H4 (cell line): Measurements from ENCODE around the gene DNMT1. TPM values are rescaled to one million over a fixed set of nuclear protein-coding genes. Genes with fewer than 3 reads are reported as not detected.
"Not testable (repeated sequence)": the region's sequence is repeated elsewhere in the genome, so short reads cannot be mapped to it uniquely, and the experiment has no call there.

Experiments used
- DNase-seq: peaks from one replicate; pipeline ENCODE4 v3.0.0-alpha.2; 2015; ENCODE audit warnings: low spot score
- total RNA-seq: library from RNA; depleted of rRNA; stranded (reverse); fragments of >200 nt; shearing (Covaris generic); gene quantifications from 2 replicates; pipeline ENCODE4 v1.2.3, GENCODE V29; 2014

The DNMT1 gene
- total RNA-seq, 1 experiment from 2014 or later = 102 TPM

- no peak for DNase-seq
Measured at GRCh38 chr19:10222201-10222890, 27.6 kb upstream of the DNMT1 start.

DNA sequence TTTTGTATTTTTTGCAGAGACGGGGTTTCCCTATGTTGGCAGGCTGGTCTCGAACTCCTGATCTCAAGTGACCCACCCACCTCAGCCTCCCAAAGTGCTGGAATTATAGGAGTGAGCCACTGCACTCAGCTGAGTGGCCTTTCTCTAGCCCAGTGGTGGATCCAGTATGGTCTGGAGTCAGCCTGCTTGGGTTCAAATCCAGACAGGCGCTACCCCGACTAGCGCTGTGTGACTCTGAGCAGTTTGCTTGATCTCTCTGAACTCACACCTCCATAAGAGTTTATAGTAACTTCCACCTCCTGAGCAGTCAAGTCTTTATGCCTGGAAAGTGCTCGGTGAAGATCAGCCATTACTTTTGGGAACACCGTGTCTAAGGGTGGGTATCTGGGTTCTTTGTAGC is 25.9 kb upstream of the DNMT1 start:
- DNase-seq = no peak

GRCh38 chr19:10219678-10220077 is 24.9 kb upstream of the DNMT1 start:
- no peak for DNase-seq

- no peak for DNase-seq
Measured at GRCh38 chr19:10217085-10217484, 22.3 kb upstream of the DNMT1 start.

DNA sequence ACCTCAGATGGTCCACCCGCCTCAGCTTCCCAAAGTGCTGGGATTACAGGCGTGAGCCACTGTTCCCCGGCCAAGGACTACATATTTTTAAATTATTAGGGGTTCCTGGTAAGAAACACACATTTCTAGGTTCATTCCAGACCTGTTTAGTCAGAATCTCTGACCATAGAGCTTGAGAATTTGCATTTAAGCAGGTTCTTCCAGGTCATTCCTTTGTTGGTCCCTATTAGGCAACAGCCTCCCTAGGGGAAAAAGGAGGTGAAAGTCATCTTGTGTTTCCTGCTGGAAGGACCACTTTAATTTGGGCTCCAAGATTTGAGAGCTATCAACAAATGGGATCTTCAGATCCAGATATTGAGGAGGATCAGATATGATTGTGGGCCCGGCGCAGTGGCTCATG is 20.0 kb upstream of the DNMT1 start:
- DNase-seq = no peak

DNA sequence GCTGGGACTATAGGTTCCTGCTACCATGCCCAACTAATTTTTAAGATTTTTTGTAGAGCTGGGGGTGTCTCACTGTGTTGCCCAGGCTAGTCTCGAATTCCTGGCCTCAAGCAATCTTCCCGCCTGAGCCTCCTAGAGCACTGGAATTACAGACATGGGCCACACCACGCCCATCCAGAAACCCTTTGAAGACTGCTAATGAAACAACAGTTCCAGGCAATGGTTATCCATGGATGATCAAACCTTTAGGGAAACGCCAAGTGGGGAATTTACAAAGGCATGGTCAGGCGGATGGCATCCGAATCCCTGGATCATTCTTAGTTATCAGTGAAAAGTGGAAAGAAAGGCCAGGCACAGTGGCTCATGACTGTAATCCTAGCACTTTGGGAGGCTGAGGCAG is 16.9 kb upstream of the DNMT1 start:
- no peak for DNase-seq

GRCh38 chr19:10211061-10211460 is 16.3 kb upstream of the DNMT1 start:
- DNase-seq = no peak

- DNase-seq = no peak
Measured at GRCh38 chr19:10209315-10209714, 14.6 kb upstream of the DNMT1 start.

- no peak for DNase-seq
Measured at GRCh38 chr19:10207026-10207425, 12.3 kb upstream of the DNMT1 start.

- no peak for DNase-seq
Measured at GRCh38 chr19:10206226-10206885, 11.6 kb upstream of the DNMT1 start.

DNA sequence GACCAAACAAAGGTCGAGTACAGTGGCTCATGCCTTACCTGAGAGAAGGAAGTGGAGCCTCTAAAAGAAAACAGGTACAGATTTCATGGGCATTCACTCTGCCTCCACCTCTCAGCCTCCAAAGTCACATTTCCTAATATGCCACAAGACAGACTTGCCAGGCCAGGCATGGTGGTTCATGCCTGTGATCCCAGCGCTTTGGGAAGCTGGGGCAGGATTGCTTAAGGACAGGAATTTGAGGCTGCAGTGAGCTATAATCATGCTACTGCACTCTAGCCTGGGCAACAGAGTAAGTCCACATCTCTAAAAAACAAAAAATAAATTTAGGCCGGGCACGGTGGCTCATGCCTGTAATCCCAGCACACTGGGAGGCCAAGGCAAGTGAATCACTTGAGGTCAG is 10.9 kb upstream of the DNMT1 start:
- no peak for DNase-seq

- DNase-seq = no peak
Measured at GRCh38 chr19:10203686-10204085, 8.9 kb upstream of the DNMT1 start.

GRCh38 chr19:10201176-10201575 is 6.4 kb upstream of the DNMT1 start:
- no peak for DNase-seq

- DNase-seq = not testable (repeated sequence)
Measured at GRCh38 chr19:10200101-10200500, 5.3 kb upstream of the DNMT1 start.

GRCh38 chr19:10198889-10199644 is 4.3 kb upstream of the DNMT1 start:
- DNase-seq = not testable (repeated sequence)

GRCh38 chr19:10195199-10195519 is 406 bp upstream of the DNMT1 start:
- no peak for DNase-seq

GRCh38 chr19:10193790-10194499 is 808 bp downstream of the DNMT1 start:
- no peak for DNase-seq

DNA sequence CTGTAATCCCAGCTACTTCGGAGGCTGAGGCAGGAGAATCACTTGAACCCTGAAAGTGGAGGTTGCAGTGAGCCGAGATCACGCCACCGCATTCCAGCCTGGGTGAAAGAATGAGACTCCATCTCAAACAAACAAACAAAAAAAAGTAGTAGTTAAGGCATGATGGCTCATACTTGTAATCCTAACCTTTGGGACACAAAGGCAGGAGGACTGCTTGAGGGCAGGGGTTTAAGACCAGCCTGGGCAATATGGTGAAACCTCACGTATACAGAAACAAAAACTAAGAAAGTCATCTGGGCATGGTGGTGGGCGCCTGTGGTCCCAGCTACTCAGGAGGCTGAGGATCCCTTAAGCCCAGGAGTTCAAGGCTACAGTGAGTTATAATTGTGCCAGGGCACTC is 1.8 kb downstream of the DNMT1 start:
- DNase-seq = no peak

GRCh38 chr19:10191347-10191746 is 3.4 kb downstream of the DNMT1 start:
- DNase-seq = no peak

GRCh38 chr19:10190026-10190425 is 4.7 kb downstream of the DNMT1 start:
- no peak for DNase-seq

GRCh38 chr19:10189616-10190015 is 5.1 kb downstream of the DNMT1 start:
- no peak for DNase-seq

DNA sequence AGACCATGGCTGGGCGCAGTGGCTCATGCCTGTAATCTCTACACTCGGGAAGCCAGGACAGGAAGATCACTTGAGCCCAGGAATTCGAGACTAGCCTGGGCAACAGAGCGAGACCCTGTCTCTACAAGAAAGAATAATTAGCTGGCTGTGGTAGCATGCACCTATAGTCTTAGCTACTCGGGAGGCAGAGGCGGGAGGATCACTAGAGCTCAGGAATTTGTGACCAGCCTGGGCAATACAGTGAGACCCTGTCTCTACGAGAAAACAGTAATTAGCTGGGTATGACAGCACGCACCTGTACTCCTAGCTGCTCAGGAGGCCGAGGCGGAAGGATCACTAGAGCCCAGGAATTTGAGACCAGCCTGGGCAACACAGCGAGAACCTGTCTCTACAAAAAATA is 7.4 kb downstream of the DNMT1 start:
- no peak for DNase-seq
